ENCODE measurements around the gene SF1. TPM values are rescaled to one million over a fixed set of nuclear protein-coding genes. Genes with fewer than 3 reads are reported as not detected.

The SF1 gene
- polyA plus RNA-seq, 4 donors: 304 to 417 (median 318) TPM

GRCh38 chr11:64801561-64802369 lies 23.4 kb upstream of the SF1 start:
- no peak for DNase-seq (ENCODE audit: low read depth in 4 of 4, low spot score in 3 of 4)

GRCh38 chr11:64801158-64801464 lies 22.8 kb upstream of the SF1 start:
- no peak for DNase-seq (ENCODE audit: low read depth in 4 of 4, low spot score in 3 of 4)

DNA sequence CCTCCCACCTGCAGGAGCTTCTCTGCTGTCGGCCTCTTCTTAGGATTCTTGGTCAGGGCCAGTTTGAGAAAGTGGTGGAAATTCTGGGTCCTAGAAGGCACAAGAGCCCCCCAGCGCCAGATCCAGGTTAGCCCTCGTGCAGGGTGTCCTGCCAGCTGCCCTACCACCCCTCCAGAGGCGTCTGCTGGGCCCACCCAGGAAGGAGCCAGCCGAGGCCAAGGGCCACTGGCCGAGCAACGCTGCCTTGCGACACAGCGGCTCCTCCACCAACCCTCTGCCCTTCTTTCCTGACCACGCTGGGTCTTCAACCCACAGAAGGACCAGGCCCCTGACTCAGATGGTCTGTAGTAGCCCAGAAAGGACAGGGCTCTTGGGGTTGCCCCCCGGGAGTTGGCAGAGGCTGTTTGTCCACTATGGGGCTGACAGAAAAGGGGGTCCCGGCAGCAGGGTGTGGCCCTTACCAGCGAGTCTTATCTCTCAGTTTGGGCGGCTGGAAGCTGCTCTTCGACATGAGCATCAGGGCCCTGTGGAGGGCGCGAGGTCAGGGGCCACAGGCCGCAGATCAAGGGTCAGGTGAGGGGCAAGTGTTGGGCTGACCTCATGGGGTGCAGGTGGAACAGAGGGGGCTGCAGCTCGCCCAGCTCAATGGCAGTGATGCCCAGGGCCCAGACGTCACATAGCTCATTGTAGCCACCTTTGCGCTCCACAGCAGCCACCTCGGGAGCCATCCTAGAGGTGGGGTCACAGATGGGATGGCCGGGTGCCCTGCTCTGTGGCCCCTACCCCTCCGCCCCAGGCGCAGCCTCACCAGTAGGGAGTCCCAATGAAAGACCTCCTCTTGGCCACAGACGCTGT lies 22.2 kb upstream of the SF1 start:
- no peak for DNase-seq (ENCODE audit: low read depth in 4 of 4, low spot score in 3 of 4)

DNA sequence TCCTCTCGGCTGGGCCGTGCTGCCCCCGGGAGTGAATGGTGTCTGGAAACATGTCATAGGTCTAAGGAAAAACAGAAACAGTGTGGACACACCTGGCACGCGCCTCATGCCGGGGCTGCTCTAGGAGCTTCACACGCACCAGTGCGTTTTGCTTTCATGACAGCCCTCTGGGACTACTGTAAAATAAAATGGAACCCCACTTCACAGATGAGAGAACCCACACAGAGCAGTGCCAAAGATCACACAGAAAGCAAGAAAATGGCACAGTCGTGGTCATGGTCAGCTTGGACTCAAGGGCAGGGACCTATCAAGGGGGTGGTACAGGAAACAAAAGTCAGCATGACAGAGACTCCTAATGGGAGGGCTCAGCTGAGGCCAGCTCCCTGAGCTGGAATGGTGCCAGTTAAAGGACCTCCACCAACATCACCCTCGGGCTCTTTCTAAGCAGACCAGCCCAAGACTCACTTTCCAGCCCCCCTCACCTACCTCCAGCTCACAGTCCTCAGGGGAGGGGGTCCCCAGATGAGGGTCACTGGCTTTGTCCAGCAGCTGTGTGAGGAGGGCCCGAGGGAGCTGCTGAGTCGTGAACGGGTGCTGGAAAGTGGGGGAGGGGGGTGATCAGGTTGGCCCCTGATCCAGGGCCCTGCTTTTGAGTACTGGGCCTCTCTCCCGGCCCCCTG lies 21.4 kb upstream of the SF1 start:
- no peak for DNase-seq (ENCODE audit: low read depth in 4 of 4, low spot score in 3 of 4)

DNA sequence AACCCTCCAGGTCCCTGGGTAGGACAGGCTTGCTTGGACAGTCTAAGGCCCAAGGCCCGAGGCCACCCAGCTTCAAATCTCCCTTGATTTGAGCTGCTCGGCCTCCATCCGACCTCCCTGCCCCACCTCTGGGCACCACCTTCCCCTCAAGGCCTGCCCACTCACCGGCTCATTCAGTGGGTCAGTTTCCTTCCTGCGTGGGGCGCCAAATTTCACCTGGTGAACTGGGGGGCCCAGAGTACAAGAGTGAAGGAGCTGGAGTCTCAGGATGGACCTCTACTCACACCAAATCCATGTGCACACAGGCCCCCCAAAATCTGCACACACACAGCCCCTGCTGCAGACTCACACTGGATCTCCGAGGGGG lies 20.9 kb upstream of the SF1 start:
- DNase-seq (ENCODE audit: low read depth in 4 of 4, low spot score in 3 of 4): no peak

DNA sequence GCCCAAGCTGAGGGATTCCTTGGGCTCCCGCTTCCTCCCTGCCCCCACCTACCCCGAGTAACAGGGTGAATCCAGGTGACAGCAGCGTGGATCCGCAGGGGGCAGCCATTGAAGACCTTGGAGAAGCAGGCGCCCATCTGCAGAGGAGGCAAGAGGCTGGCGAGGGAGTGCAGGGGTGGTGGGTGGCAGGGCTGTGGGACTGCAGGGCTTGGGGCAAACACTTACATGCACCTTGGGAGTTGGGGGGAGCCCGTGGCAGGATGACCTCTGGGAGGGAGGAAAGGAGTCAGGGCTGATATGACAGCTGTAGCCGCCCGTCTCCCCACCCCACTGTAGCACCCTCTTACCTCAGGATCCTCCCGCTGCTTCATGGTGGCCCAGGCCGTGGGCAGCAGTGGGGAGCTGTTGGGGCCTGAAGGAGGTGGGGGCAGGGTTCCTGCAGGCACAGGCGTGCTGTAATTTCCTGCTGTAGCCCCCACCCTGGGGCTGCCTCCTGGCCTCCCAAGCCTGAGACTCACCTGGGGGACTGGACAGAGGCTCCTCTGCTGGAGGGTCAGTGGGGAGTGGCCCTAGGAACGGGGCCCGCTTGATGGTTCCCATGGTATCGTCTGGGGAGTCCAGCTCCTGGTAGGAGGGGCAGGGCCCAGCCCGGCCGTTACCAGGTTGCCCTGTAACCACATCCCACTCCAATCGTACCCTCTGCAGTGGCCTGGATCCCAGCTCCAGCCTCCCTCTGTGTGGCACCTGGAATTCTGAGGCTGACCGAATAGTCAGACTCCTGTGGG lies 18.6 kb upstream of the SF1 start:
- no peak for DNase-seq (ENCODE audit: low read depth in 4 of 4, low spot score in 3 of 4)

GRCh38 chr11:64796047-64796756 lies 17.9 kb upstream of the SF1 start:
- no peak for DNase-seq (ENCODE audit: low read depth in 4 of 4, low spot score in 3 of 4)

DNA sequence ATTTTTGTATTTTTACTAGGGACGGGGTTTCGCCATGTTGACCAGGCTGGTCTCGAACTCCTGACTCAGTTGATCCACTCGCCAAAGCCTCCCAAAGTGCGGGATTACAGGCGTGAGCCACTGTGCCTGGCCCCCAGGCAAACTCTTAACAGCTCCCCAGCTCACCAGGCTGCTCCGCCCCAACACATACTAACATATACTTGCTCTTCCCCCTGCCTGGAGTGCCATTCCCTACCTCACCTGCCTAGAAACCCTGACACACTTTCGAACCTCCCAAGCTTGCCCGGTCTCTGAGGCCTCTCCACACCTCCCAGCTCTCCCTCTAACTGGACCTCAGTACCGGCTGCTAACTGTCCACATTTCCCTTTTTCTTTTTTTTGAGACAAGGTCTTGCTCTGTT lies 16.2 kb upstream of the SF1 start:
- no peak for DNase-seq (ENCODE audit: low read depth in 4 of 4, low spot score in 3 of 4)

DNA sequence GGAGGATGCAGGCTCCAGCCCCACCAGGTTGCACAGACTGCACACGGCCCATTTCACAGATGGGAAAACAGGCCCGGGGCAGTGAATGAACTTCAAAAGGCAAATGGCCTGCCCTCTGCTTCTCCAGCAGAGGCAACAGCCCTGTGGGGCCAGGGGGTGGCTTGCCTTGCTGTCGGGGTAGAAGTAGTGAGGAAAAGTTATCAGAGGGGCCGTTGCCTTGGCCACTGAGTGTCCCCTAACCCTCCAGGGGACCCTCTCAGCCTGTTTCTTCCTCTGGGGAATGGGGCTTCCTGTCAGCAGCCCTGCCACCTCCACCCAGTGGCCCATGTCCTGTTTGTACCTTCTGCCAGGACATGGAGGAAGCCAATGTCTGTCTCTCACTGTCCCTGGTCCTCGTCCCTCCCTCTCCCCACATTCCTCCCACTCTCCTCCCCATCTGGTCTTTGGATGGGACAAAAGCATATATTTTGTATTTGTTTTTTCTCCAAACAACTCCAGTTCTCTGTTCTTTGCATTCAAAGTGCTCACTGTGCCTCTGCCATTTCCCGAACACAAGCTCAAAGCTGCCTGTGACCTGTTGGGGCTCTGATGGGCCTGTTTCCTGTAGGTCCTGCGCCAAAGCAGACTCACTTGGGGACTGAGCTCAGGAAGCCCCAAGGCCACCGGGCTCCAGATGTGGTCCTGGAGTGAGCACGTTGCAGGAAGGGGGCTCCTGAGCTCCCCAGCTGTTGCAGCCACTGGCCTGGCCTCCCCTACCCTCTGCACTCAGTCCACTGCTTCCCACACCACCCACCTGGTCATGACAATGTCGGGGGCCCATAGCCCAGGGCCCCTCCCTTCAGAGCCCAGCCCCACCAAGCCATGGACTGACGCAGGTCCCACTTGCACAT lies 15.2 kb upstream of the SF1 start:
- no peak for DNase-seq (ENCODE audit: low read depth in 4 of 4, low spot score in 3 of 4)

DNA sequence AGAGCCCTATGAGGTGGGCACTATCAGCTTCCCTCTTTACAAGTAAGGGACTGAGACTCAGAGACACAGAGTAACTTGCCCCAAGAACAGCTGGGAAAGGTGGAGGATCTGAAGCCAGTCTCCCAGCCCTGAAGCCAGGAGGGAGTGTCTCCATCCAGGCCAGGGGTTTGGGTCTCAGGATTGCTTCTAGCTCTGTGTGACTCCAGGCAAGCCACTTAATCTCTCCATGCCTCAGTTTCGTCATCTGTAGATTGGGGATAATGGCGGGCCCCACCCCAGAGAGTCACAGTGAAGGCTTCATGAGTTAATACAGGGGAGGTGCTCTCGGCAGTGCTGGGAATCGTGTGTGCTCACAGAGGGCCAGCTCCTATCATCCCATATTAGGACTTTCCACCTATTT lies 14.1 kb upstream of the SF1 start:
- DNase-seq (ENCODE audit: low read depth in 4 of 4, low spot score in 3 of 4): no peak

DNA sequence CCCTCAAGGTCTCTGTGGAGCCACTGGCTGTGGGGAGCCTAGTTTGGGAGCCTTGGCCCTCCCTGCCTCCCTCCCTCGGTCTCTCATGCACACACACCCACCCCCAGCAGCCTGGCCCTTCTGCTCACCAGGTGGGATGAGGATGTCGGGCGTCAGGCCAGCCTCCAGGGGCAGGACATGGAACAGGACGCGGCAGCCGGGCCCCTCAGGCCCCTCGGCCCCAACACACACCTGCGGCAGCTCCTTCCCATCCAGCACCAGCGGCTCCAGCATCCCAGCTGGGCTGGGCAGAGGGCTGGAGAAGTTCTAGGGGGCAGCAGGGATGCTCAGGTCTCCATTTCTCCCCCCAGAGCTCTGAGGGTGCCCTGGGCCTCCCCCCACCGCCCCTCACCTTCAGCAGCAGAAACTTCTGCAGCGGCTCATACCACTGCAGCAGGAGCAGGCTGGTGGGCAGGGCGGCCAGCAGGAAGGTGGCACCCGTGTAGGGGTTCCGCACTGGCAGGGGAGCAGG lies 13.5 kb upstream of the SF1 start:
- no peak for DNase-seq (ENCODE audit: low read depth in 4 of 4, low spot score in 3 of 4)

DNA sequence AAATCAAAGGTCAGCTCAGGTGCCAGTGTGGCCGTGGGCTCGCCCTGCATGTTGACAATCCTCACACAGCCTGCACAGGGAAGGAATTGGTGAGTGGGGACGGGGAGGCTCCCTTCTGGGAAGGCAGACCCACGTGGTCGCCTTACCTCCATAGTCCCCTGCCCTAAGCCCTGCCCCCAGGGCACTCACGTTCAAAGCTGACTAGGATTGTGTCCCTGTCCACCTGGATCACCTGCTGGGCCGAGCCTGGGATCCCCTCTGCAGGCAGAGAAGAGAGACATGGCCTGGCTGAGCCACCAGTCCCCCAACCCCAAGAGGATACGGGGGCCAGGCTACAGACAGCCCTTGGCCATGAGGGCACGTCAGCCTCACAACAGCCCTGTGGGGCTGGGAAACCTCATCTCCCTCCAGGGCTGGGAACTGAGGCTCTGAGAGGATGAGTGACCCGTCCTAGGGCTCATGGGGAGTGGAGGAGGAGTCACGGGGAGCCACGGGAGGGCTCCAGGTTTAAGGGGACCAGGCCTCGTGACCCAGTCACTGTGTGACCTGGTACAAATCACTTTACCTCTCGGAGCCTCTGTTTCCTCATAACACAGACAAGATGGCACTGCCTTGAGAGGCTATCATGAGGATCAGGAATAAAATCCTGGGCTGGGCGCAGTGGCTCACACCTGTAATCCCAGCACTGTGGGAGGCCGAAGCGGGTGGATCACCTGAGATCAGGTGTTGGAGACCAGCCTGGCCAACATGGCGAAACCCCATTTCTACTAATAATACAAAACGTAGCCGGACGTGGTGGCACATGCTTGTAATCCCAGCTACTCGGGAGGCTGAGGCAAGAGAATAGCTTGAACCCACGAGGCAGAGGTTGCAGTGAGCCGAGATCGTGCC lies 12.1 kb upstream of the SF1 start:
- DNase-seq (ENCODE audit: low read depth in 4 of 4, low spot score in 3 of 4): no peak

- DNase-seq (ENCODE audit: low read depth in 4 of 4, low spot score in 3 of 4): no peak
Observed at GRCh38 chr11:64789331-64790204, 11.2 kb upstream of the SF1 start.

DNA sequence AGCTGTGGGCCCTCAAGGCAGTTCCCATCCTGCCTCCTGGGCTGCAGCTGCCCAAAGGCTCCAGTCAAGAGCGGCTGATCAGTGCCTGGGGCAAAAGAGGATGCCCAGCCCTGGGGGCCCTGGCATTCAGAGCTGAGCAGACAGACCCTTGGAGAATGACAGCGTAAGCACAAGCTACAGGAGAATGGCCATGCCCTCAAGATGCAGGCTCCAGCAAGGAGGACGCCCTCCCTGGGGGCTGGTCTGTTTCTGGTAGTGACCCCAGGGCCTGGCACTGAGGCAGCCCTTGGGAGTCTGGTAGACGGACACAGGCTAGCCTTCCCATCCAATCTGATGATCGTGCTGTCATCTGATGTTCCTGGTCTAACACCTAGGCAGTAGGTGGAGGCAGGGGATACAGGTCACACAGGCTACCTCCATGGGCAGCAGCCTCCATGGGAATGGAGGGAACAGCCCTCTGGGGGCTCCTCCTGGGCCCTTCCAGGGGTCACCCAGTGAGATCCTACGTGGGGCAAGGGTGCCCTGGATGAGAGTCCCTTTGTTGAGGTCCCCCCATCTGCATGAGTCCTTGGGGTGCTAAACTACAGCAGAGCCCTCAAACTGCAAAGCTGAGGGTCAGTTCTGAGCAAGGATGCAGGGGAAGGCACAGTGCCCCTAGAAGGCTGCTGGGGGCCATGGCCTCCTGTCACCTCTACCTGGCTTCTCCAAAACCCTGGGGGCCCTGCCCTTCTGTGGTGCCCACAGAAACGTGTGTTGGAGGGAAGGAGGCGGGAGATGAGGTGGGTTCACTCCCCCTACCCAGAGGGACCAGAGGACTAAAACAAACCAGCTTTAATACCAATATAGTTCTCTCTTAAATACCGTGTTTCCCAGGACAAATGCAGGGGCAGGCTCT lies 10.2 kb upstream of the SF1 start:
- no peak for DNase-seq (ENCODE audit: low read depth in 4 of 4, low spot score in 3 of 4)

GRCh38 chr11:64787526-64788320 lies 9.4 kb upstream of the SF1 start:
- no peak for DNase-seq (ENCODE audit: low read depth in 4 of 4, low spot score in 3 of 4)

All from right renal pelvis (tissue), 4 donors.